K562 (cell line): ENCODE results near the gene ASZ1. TPM values are rescaled to one million over a fixed set of nuclear protein-coding genes. Genes with fewer than 3 reads are reported as not detected.

Experiments used
- ELK1 ChIP-seq: sonication (generic); formaldehyde crosslinking; IDR thresholded peaks from 2 replicates; pipeline ENCODE4 v1.8.1; 2022; ENCODE audit warnings: missing genetic modification reagents
- GTF3C2 ChIP-seq: IDR thresholded peaks from 3 replicates; pipeline ENCODE4 v1.6.1; 2011; ENCODE audit warnings: borderline replicate concordance, mild to moderate bottlenecking, moderate library complexity; ENCODE audit not compliant: insufficient read length; ENCODE audit errors: extremely low read depth
- MEF2A ChIP-seq: IDR thresholded peaks from 2 replicates; pipeline ENCODE4 v1.6.1; 2011; ENCODE audit warnings: low read depth, mild to moderate bottlenecking, low read length, moderate library complexity; ENCODE audit not compliant: control insufficient read depth
- MYC ChIP-seq, 2 experiments: fragments of 250-450 bp in 1 of 2; sonication (Bioruptor Pico) in 1 of 2; IDR thresholded peaks; 2 replicates each; pipeline versions ENCODE4 v1.5.1 to v1.6.1; 2012 to 2021; ENCODE audit warnings: low read depth in 2 of 2, borderline replicate concordance in 1 of 2, improper control_type of control experiment in 1 of 2, low read length in 1 of 2, mild to moderate bottlenecking in 1 of 2, moderate library complexity in 1 of 2
- NR3C1 ChIP-seq: sonication (generic); formaldehyde crosslinking; IDR thresholded peaks from 2 replicates; pipeline ENCODE4 v1.8.1; 2022; ENCODE audit warnings: missing genetic modification reagents
- RAD21 ChIP-seq, 2 experiments: fragments of 250-450 bp in 1 of 2; fragments of 450-650 bp in 1 of 2; sonication (Bioruptor Pico) in 1 of 2; formaldehyde crosslinking in 1 of 2; IDR thresholded peaks in 1 of 2; conservative IDR thresholded peaks in 1 of 2; 2 replicates each; pipeline versions ENCODE4 v1.4.0 to v1.8.0; 2020 to 2022; ENCODE audit warnings: mild to moderate bottlenecking in 2 of 2, moderate library complexity in 1 of 2
- SIN3A ChIP-seq, 2 experiments: fragments of 150-350 bp in 1 of 2; IDR thresholded peaks; 2 replicates each; pipeline ENCODE4 v1.6.1; 2011 to 2016; ENCODE audit warnings: borderline replicate concordance in 2 of 2, low read depth in 2 of 2, low read length in 2 of 2, mild to moderate bottlenecking in 2 of 2, moderate library complexity in 2 of 2; ENCODE audit not compliant: control insufficient read depth in 1 of 2
- SMARCE1 ChIP-seq: fragments of 450-650 bp; IDR thresholded peaks from 2 replicates; pipeline ENCODE4 v1.7.1; 2016; ENCODE audit warnings: mild to moderate bottlenecking
- STAT5B ChIP-seq: fragments of 250-450 bp; sonication (Bioruptor Pico); IDR thresholded peaks from 2 replicates; pipeline ENCODE4 v1.8.0; 2021; ENCODE audit warnings: mild to moderate bottlenecking, inconsistent platforms
- TCF7 ChIP-seq: sonication (generic); IDR thresholded peaks from 2 replicates; pipeline ENCODE4 v1.6.1; 2016; ENCODE audit warnings: antibody characterized with exemption, borderline replicate concordance
- USF1 ChIP-seq: sonication (generic); formaldehyde crosslinking; IDR thresholded peaks from 2 replicates; pipeline ENCODE4 v1.9.0; 2022; ENCODE audit warnings: mild to moderate bottlenecking, missing genetic modification reagents
- ZC3H4 ChIP-seq: sonication (generic); formaldehyde crosslinking; IDR thresholded peaks from 2 replicates; pipeline ENCODE4 v1.9.0; 2021; ENCODE audit warnings: missing genetic modification reagents, borderline replicate concordance
- polyA plus RNA-seq, 8 experiments: library from polyadenylated mRNA; depleted of rRNA in 4 of 8; stranded (reverse) in 5 of 8; unstranded in 3 of 8; fragments of >200 nt; fragmentation: Nextera tagmentation in 2 of 8; fragmentation: Illumina TruSeq in 1 of 8; extraction: Ambion mirVana in 2 of 8; extraction: Trizol in 1 of 8; gene quantifications; 2 replicates each; pipeline versions ENCODE4 v1.2.1 to v1.2.3, GENCODE V29; 2011 to 2014; ENCODE audit warnings: inconsistent platforms in 1 of 8, missing spikeins in 1 of 8
- total RNA-seq, 7 experiments: library from RNA; depleted of rRNA in 6 of 7; stranded (reverse); fragments of >200 nt in 6 of 7; fragmentation: Illumina TruSeq in 2 of 7; extraction: Trizol in 2 of 7; gene quantifications; 2 replicates each; pipeline versions ENCODE4 v1.2.1 to v1.2.3, GENCODE V29; 2011 to 2021; ENCODE audit warnings: low replicate concordance in 1 of 7
- TF ChIP-seq, protein P1 (sequence below): fragments of 450-650 bp; IDR thresholded peaks from 2 replicates; pipeline ENCODE4 v1.6.1; 2018; ENCODE audit warnings: mild to moderate bottlenecking, low read depth; ENCODE audit not compliant: partially characterized antibody
- TF ChIP-seq, protein P2 (sequence below): fragments of 250-450 bp; sonication (Bioruptor Pico); IDR thresholded peaks from 2 replicates; pipeline ENCODE4 v1.4.0; 2020; ENCODE audit warnings: mild to moderate bottlenecking, moderate library complexity, borderline replicate concordance
- TF ChIP-seq, protein P3 (sequence below): fragments of 450-650 bp; IDR thresholded peaks from 2 replicates; pipeline ENCODE4 v1.6.1; 2014; ENCODE audit warnings: low read depth, mild to moderate bottlenecking, moderate library complexity, borderline replicate concordance

Gene ASZ1
- total and polyA plus RNA-seq, 9 of the 15 experiments (the other 6 are each of a cell fraction or from before 2014, with no cell fraction given) = not detected

DNA sequence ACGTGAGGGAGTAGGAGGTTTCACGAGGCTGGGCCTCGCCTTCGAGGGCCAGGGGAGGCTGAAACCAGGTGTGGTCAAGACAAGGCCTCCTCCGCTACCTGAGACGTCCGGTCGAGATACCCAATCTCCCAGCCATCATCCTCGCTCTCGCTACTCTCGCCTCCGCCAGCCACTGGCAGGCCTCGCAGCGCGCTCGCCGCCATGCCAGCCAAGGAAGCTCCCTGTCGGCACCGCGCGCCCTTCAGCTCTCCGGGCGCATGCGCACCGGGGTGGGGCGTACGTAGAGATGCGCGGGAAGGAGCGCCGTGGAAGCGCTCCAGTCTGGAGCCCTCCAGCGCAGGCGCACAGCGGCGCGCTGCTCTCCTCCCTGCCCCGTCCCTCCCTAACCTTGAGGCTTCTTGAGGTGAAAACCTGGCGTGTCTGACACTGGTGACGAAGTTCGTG lies at the start of gene ASZ1 (continued):
- TF ChIP-seq GTF3C2 (no peak), ELK1 (no peak), TCF7 (no peak), STAT5B (CRISPR knock-in tag) (no peak), ZC3H4 (CRISPR knock-in tag) (no peak), SIN3A (IDR thresholded peaks at IDR 0.05; ENCODE audit: borderline replicate concordance in 2 of 2, control insufficient read depth in 1 of 2, low read depth in 2 of 2, low read length in 2 of 2) (no peak), USF1 (CRISPR knock-in tag) (no peak), MEF2A (no peak), RAD21 (CRISPR knock-in tag; conservative IDR thresholded peaks at IDR 0.05 in 1 of 2, IDR thresholded peaks at IDR 0.05 in 1 of 2) (no peak), MYC (IDR thresholded peaks at IDR 0.05; ENCODE audit: low read depth, low read length) (no peak), MYC (CRISPR knock-in tag; IDR thresholded peaks at IDR 0.05; ENCODE audit: borderline replicate concordance, low read depth) (no peak), SMARCE1 (no peak), NR3C1 (CRISPR knock-in tag) (no peak)
- TF ChIP-seq, protein P1, sequence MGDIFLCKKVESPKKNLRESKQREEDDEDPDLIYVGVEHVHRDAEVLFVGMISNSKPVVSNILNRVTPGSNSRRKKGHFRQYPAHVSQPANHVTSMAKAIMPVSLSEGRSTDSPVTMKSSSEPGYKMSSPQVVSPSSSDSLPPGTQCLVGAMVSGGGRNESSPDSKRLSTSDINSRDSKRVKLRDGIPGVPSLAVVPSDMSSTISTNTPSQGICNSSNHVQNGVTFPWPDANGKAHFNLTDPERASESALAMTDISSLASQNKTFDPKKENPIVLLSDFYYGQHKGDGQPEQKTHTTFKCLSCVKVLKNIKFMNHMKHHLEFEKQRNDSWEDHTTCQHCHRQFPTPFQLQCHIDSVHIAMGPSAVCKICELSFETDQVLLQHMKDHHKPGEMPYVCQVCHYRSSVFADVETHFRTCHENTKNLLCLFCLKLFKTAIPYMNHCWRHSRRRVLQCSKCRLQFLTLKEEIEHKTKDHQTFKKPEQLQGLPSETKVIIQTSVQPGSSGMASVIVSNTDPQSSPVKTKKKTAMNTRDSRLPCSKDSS = no peak
- TF ChIP-seq, protein P2, sequence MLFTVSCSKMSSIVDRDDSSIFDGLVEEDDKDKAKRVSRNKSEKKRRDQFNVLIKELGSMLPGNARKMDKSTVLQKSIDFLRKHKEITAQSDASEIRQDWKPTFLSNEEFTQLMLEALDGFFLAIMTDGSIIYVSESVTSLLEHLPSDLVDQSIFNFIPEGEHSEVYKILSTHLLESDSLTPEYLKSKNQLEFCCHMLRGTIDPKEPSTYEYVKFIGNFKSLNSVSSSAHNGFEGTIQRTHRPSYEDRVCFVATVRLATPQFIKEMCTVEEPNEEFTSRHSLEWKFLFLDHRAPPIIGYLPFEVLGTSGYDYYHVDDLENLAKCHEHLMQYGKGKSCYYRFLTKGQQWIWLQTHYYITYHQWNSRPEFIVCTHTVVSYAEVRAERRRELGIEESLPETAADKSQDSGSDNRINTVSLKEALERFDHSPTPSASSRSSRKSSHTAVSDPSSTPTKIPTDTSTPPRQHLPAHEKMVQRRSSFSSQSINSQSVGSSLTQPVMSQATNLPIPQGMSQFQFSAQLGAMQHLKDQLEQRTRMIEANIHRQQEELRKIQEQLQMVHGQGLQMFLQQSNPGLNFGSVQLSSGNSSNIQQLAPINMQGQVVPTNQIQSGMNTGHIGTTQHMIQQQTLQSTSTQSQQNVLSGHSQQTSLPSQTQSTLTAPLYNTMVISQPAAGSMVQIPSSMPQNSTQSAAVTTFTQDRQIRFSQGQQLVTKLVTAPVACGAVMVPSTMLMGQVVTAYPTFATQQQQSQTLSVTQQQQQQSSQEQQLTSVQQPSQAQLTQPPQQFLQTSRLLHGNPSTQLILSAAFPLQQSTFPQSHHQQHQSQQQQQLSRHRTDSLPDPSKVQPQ (CRISPR knock-in tag) = no peak
- TF ChIP-seq, protein P3, sequence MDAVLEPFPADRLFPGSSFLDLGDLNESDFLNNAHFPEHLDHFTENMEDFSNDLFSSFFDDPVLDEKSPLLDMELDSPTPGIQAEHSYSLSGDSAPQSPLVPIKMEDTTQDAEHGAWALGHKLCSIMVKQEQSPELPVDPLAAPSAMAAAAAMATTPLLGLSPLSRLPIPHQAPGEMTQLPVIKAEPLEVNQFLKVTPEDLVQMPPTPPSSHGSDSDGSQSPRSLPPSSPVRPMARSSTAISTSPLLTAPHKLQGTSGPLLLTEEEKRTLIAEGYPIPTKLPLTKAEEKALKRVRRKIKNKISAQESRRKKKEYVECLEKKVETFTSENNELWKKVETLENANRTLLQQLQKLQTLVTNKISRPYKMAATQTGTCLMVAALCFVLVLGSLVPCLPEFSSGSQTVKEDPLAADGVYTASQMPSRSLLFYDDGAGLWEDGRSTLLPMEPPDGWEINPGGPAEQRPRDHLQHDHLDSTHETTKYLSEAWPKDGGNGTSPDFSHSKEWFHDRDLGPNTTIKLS = peak; percentile 74; the same call in 1 of the 2 replicates
